ENCODE data around the gene KCTD15.

KCTD15 gene

DNA sequence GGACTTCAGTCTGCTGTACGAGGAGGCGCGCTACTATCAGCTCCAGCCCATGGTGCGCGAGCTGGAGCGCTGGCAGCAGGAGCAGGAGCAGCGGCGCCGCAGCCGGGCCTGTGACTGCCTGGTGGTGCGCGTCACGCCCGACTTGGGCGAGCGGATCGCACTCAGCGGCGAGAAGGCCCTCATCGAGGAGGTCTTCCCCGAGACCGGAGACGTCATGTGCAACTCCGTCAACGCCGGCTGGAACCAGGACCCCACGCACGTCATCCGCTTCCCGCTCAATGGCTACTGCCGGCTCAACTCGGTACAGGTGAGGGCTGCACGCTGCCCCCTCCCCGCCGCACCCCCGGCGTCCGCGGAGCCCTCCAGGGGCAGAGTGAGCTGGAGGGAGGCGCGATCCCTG, 14.6 kb downstream of the KCTD15 start:
- TF ChIP-seq, protein P1, sequence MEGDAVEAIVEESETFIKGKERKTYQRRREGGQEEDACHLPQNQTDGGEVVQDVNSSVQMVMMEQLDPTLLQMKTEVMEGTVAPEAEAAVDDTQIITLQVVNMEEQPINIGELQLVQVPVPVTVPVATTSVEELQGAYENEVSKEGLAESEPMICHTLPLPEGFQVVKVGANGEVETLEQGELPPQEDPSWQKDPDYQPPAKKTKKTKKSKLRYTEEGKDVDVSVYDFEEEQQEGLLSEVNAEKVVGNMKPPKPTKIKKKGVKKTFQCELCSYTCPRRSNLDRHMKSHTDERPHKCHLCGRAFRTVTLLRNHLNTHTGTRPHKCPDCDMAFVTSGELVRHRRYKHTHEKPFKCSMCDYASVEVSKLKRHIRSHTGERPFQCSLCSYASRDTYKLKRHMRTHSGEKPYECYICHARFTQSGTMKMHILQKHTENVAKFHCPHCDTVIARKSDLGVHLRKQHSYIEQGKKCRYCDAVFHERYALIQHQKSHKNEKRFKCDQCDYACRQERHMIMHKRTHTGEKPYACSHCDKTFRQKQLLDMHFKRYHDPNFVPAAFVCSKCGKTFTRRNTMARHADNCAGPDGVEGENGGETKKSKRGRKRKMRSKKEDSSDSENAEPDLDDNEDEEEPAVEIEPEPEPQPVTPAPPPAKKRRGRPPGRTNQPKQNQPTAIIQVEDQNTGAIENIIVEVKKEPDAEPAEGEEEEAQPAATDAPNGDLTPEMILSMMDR (IDR thresholded peaks at IDR 0.05; ENCODE audit: borderline replicate concordance, control extremely low read depth, extremely low read depth, insufficient read depth, missing control alignments), result no peak

DNA sequence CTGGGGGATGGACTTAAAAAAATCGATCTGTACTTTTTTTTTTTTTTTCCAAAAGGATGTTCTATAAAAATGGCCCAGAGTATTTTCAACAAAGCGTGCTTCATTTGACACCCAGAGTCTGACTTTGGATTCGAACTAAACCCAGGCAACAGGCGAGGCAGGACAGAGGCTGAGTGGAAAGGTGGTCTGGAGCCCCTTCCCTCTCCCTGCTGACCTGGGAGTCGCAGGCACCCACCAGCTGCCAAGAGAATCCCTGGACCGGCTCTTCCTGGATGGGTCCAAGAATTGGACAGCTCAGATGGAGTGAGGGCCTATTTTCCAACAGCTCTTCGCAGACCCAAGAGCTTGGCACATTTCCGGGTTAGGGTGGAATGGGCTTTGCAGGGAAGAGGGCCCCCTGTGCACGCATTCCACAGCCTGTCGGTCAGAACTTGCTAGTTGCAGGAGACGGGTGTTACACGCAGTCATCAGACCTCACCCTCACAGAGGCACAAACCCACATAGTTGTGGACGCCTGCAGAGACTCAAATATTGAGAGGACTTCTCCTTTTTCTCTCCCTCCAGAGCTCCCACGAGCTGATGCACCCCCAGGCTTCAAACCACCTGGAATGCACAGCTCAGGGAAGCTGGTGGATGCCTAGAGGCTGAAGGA, 15.2 kb downstream of the KCTD15 start:
- in situ Hi-C loops (cut with MboI; ENCODE audit: low sequenced_read_pairs, unreplicated experiment), result no loop called here

More for the DNA sequence above, 14.6 kb downstream of the KCTD15 start:
- in situ Hi-C loops (cut with MboI; ENCODE audit: low sequenced_read_pairs, unreplicated experiment), result no loop called here
- DNase-seq (ENCODE audit: low spot score), result no peak

DNA sequence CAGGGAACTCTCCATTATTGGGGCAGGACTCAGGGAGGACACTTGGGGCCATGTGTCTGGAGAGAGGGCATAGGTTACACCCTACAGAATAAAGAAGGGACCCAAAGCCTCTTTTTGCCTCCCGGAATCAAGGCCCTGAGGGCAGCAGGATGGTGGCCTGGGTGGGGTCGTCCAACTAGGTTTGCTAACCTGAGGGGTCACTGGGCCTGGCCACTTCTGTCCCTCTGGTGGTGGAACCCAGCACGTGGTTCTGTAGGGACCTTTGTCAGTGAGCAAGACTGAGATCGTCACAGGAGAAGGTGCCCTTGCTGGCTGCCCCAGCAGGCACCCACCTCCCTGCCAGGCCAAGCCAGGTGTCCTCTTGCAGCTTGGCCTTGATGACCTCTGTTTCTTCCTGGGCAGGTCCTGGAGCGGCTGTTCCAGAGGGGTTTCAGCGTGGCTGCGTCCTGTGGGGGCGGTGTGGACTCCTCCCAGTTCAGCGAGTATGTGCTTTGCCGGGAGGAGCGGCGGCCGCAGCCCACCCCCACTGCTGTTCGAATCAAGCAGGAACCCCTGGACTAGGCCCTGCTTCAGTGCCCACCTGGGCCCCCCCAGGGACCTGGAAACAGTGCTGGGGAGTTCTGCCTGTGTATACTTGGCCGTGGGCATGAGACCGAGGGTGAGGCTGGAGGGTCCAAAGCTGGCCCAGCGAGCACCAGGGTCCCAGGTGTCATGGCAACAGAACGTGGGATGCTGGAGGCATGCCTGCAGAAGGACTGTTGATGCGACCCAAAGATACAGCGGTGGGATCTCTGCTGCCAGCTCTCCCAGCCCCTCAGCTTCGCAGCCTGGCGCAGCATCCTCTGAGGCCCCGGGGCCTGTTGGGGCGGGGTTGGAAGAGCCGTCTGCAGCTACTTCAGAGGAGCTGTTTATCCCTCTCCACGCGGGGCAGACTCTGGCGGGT, 16.0 kb downstream of the KCTD15 start:
- in situ Hi-C loops (cut with MboI; ENCODE audit: low sequenced_read_pairs, unreplicated experiment), result no loop called here
- TF ChIP-seq, protein P1 (IDR thresholded peaks at IDR 0.05; ENCODE audit: borderline replicate concordance, control extremely low read depth, extremely low read depth, insufficient read depth, missing control alignments), result no peak
- DNase-seq (ENCODE audit: low spot score), result no peak

More for the DNA sequence above, 15.2 kb downstream of the KCTD15 start:
- TF ChIP-seq, protein P1 (IDR thresholded peaks at IDR 0.05; ENCODE audit: borderline replicate concordance, control extremely low read depth, extremely low read depth, insufficient read depth, missing control alignments), result no peak
- no peak for DNase-seq (ENCODE audit: low spot score)

DNA sequence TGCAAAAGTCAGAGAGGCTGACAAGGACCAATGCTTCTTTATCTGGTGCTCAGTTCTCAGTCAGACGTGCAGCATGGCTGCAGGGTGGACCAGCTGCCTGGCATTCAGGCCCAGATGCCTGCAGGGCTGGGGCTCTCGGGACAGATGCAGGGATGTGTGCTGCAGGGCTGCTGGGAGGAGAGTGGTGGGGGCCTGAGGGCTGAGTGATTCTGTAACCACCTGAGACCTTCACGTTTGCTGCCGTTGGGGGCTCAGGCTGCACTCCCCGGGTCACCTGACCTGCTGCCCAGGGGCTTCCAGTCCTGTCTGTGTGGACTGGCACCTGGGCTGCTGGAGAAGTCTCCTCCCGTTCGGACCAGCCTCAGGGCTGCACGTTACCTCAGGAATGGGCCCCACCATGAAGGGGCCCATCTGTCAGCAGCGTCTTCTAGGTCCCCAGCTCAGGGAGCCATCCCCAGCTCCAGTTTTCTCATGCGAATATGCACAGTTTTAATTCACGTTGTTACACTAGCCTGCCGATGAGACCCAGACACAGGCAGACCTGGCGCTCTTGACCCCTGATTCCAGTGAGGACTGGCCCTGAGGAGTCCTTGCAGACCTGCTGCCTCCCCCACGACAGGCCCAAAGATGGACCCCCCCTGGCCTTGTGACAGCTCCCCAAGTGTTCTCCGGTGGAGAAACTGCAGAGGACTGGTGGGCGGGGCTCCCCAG, 16.9 kb downstream of the KCTD15 start:
- no peak for DNase-seq (ENCODE audit: low spot score)
- in situ Hi-C loops (cut with MboI; ENCODE audit: low sequenced_read_pairs, unreplicated experiment), result no loop called here
- TF ChIP-seq, protein P1 (IDR thresholded peaks at IDR 0.05; ENCODE audit: borderline replicate concordance, control extremely low read depth, extremely low read depth, insufficient read depth, missing control alignments), result no peak

DNA sequence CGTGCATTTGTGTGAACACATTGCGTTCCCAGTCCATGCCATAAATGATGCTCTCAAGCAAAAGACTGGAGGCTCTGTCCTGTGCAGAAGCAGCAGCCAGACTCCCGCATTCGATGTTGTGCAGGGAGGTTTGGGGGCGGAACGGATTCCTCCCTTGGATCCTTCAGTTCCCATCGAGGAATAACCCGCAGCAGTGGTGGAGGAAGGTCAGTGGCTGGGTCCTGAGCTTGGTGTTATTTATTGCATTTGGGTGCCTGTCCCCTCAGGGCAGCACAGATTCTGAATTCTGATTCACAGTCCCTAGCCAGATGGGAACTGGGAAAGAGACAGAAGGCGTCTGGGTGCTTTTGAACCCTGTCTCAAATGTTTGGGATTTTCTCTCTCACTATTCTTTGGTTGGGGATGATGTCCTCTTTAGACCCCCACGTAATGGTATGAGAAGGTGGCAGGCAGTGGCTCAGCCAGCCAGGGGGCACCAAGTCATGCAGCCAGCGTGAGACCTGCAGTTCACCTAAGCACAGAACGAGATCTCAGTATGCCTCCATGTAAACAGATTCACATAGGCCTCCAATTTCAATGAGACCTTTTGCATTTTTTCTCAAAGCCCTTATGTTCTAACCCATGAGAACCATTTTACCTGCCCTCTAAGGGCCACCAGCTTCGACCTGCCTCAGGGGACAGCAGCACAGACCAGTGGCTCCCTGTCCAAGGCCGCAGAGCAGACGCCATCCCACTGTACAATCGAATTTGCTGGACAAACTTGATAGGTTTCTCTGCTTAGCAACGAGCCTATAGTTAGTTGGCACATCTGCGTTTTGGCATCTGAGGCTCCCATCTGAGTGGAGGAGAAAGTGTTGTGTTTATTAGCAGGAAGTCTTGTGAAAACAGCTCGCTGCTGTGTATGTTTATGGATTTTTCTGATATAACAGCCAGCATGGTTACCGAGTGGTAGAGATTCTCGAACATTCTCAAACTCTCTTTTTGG, 17.8 kb downstream of the KCTD15 start:
- TF ChIP-seq, protein P1 (IDR thresholded peaks at IDR 0.05; ENCODE audit: borderline replicate concordance, control extremely low read depth, extremely low read depth, insufficient read depth, missing control alignments), result no peak
- in situ Hi-C loops (cut with MboI; ENCODE audit: low sequenced_read_pairs, unreplicated experiment), result no loop called here

More for the DNA sequence above, 17.8 kb downstream of the KCTD15 start:
- peak; percentile 16 for DNase-seq (ENCODE audit: low spot score)

All from GM13976 (cell line).